ENCODE data around the gene ZNF891.

The ZNF891 gene

GRCh38 chr12:133130808-133131128, 694 bp upstream of the ZNF891 start:
- CTCF ChIA-PET: no interaction called here
- POLR2A ChIA-PET: interaction anchor here (1.1 to 1.8 kb wide), 3 partner anchors 40 to 50 kb away, joined by 3 to 9 read pairs (median 7); partner anchors contain the start of genes ZNF140 and ZNF268
- TF ChIP-seq ELF4 (IDR thresholded peaks at IDR 0.05) (no peak), L3MBTL2 (conservative IDR thresholded peaks at IDR 0.05) (peak; percentile 16; the same call in 1 of the 2 replicates)
- no peak for DNase-seq (ENCODE audit: extremely low spot score)

DNA sequence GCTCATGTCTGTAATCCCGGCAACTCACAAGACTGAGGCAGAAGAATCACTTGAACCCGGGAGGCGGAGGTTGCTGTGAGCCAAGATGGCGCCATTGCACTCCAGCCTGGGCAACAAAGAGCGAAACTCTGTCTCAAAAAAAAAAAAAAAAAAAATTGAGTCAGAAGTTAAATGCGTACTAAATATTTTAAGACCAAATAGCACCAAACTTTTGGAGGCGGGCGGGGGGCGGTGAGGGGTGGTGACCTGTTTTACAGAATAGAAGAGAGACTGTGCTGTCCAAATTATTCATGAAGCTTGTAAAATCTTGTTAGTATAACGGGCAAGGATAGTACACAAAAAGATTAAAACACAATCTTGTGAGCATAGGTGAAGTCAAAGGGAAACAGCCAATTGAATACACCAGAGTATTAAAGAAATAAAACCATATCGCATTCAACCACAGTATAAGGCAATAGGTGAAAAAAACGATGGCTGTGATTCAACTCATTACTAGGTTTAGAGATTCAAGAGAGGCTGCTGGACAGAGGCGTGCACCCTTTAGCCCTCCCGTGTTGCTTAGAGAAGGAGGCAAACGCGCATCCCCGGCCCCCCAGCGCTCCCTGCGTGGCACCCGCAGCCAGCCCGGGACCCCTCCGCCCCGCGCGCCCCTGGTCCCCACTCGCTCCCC, 571 bp downstream of the ZNF891 start:
- TF ChIP-seq BHLHE40 (IDR thresholded peaks at IDR 0.05; ENCODE audit: borderline replicate concordance): no peak
- TF ChIP-seq ZNF384 (IDR thresholded peaks at IDR 0.05): no peak
- TF ChIP-seq FOXK2 (IDR thresholded peaks at IDR 0.05): no peak
- DNase-seq (ENCODE audit: extremely low spot score): no peak
- CTCF ChIA-PET: no interaction called here
- POLR2A ChIA-PET: interaction anchor here (0.9 to 1.8 kb wide), 5 partner anchors 10 to 143 kb away, joined by 3 to 9 read pairs (median 4); partner anchors contain the start of genes ZNF140 and ZNF268

GRCh38 chr12:133124674-133125073, 5.4 kb downstream of the ZNF891 start:
- CTCF ChIA-PET: no interaction called here
- DNase-seq (ENCODE audit: extremely low spot score): no peak
- POLR2A ChIA-PET: no interaction called here
- TF ChIP-seq ZNF384 (IDR thresholded peaks at IDR 0.05): no peak
- no peak for TF ChIP-seq SUZ12 (IDR thresholded peaks at IDR 0.05)
- no peak for TF ChIP-seq TARDBP (IDR thresholded peaks at IDR 0.05)
- no peak for TF ChIP-seq CTBP1 (IDR thresholded peaks at IDR 0.05; ENCODE audit: borderline replicate concordance)
- TF ChIP-seq FOXK2 (IDR thresholded peaks at IDR 0.05): no peak
- no peak for TF ChIP-seq FOXM1 (IDR thresholded peaks at IDR 0.05; ENCODE audit: borderline replicate concordance)
- TF ChIP-seq NFRKB (IDR thresholded peaks at IDR 0.05): no peak
- TF ChIP-seq, protein P1, sequence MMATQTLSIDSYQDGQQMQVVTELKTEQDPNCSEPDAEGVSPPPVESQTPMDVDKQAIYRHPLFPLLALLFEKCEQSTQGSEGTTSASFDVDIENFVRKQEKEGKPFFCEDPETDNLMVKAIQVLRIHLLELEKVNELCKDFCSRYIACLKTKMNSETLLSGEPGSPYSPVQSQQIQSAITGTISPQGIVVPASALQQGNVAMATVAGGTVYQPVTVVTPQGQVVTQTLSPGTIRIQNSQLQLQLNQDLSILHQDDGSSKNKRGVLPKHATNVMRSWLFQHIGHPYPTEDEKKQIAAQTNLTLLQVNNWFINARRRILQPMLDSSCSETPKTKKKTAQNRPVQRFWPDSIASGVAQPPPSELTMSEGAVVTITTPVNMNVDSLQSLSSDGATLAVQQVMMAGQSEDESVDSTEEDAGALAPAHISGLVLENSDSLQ (IDR thresholded peaks at IDR 0.05): no peak
- TF ChIP-seq LEF1 (IDR thresholded peaks at IDR 0.05; ENCODE audit: borderline replicate concordance): no peak
- TF ChIP-seq BHLHE40 (IDR thresholded peaks at IDR 0.05; ENCODE audit: borderline replicate concordance): no peak
- TF ChIP-seq HDGF (IDR thresholded peaks at IDR 0.05; ENCODE audit: borderline replicate concordance): no peak
- no peak for TF ChIP-seq L3MBTL2 (conservative IDR thresholded peaks at IDR 0.05)
- no peak for TF ChIP-seq SP1 (IDR thresholded peaks at IDR 0.05)
- no peak for TF ChIP-seq ARNT (IDR thresholded peaks at IDR 0.05)

GRCh38 chr12:133120385-133121191, 9.5 kb downstream of the ZNF891 start:
- ChIA-PET POLR2A (no interaction called here), CTCF (no interaction called here)
- no peak for DNase-seq (ENCODE audit: extremely low spot score)
- TF ChIP-seq SUZ12 (IDR thresholded peaks at IDR 0.05) (no peak), SP1 (IDR thresholded peaks at IDR 0.05) (no peak), FOXA1 (IDR thresholded peaks at IDR 0.05) (no peak), ZNF384 (IDR thresholded peaks at IDR 0.05) (no peak), BHLHE40 (IDR thresholded peaks at IDR 0.05; ENCODE audit: borderline replicate concordance) (no peak), NFRKB (IDR thresholded peaks at IDR 0.05) (no peak)

- TF ChIP-seq TARDBP (IDR thresholded peaks at IDR 0.05): no peak
- TF ChIP-seq LEF1 (IDR thresholded peaks at IDR 0.05; ENCODE audit: borderline replicate concordance): no peak
- TF ChIP-seq, protein P1 (IDR thresholded peaks at IDR 0.05): no peak
- no peak for TF ChIP-seq ARNT (IDR thresholded peaks at IDR 0.05)
- no peak for TF ChIP-seq CTBP1 (IDR thresholded peaks at IDR 0.05; ENCODE audit: borderline replicate concordance)
- TF ChIP-seq L3MBTL2 (conservative IDR thresholded peaks at IDR 0.05): no peak
- no peak for TF ChIP-seq SP1 (IDR thresholded peaks at IDR 0.05)
- TF ChIP-seq ZNF384 (IDR thresholded peaks at IDR 0.05): no peak
- TF ChIP-seq BHLHE40 (IDR thresholded peaks at IDR 0.05; ENCODE audit: borderline replicate concordance): no peak
- TF ChIP-seq ELF4 (IDR thresholded peaks at IDR 0.05): no peak
- no peak for TF ChIP-seq FOXM1 (IDR thresholded peaks at IDR 0.05; ENCODE audit: borderline replicate concordance)
- TF ChIP-seq FOXA1 (IDR thresholded peaks at IDR 0.05): no peak
- no peak for TF ChIP-seq SUZ12 (IDR thresholded peaks at IDR 0.05)
- TF ChIP-seq NFRKB (IDR thresholded peaks at IDR 0.05): no peak
- no peak for TF ChIP-seq FOXK2 (IDR thresholded peaks at IDR 0.05)
- DNase-seq (ENCODE audit: extremely low spot score): no peak
- CTCF ChIA-PET: no interaction called here
- POLR2A ChIA-PET: no interaction called here
These were observed 21.9 kb downstream of the ZNF891 start for GRCh38 chr12:133108150-133108549.

GRCh38 chr12:133107121-133107520, 23.0 kb downstream of the ZNF891 start:
- TF ChIP-seq ARNT (IDR thresholded peaks at IDR 0.05) (no peak), ZNF384 (IDR thresholded peaks at IDR 0.05) (no peak), L3MBTL2 (conservative IDR thresholded peaks at IDR 0.05) (no peak), SP1 (IDR thresholded peaks at IDR 0.05) (no peak), TARDBP (IDR thresholded peaks at IDR 0.05) (no peak), BHLHE40 (IDR thresholded peaks at IDR 0.05; ENCODE audit: borderline replicate concordance) (no peak), FOXM1 (IDR thresholded peaks at IDR 0.05; ENCODE audit: borderline replicate concordance) (no peak), NFRKB (IDR thresholded peaks at IDR 0.05) (no peak), HDGF (IDR thresholded peaks at IDR 0.05; ENCODE audit: borderline replicate concordance) (no peak), FOXK2 (IDR thresholded peaks at IDR 0.05) (no peak), FOXA1 (IDR thresholded peaks at IDR 0.05) (no peak), ELF4 (IDR thresholded peaks at IDR 0.05) (no peak), CTBP1 (IDR thresholded peaks at IDR 0.05; ENCODE audit: borderline replicate concordance) (no peak), SUZ12 (IDR thresholded peaks at IDR 0.05) (no peak), LEF1 (IDR thresholded peaks at IDR 0.05; ENCODE audit: borderline replicate concordance) (no peak)
- TF ChIP-seq, protein P1 (IDR thresholded peaks at IDR 0.05): no peak
- DNase-seq (ENCODE audit: extremely low spot score): no peak
- ChIA-PET POLR2A (no interaction called here), CTCF (no interaction called here)
